ENCODE measurements around the gene CDV3. TPM values are rescaled to one million over a fixed set of nuclear protein-coding genes. Genes with fewer than 3 reads are reported as not detected.
A peak's percentile ranks its signal among the peaks of the same experiment; 100 is the strongest.

Gene CDV3
- total RNA-seq, 2 experiments from 2014 or later = 195 TPM

DNA sequence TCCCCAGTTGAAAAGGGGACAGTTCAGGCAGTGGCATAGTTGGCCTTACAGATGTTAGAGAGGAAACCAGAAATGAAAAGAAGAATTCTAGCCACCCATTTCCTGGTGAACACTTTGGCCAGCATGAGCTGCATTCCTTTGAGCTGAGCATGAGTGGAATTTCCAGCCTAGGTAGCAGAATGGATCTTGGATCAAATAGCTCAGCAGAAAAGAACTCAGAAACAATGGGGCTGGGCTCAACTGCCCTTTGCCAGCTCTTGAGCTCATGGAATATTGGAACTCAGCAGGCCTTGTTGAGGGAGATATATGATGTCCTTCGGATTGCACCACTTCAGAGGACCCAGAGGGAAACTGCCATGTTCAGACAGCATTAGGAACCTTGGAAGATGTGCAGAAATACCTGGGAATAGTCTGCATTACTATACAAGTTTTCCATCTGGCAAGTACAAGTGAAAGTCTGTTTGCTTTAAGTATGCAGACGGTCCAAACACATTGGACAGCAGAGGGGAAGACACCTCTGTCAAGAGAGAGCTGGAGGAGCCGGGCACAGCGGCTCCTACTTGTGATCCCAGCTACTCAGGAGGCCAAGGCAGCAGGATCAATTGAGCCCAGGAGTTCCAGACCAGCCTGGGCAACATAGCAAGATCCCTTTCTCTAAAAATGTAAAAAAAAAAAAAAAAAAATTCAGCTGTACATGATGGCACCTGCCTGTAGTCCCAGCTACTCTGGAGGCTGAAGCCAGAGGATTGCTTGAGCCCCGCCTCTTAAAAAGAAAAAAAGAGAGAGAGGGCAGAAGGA lies 3.1 kb upstream of the CDV3 start:
- Mint-ChIP-seq H3K36me3 (ENCODE audit: low read depth) (peaks cover 9% of the 10 kb centered on the region), H3K9me3 (ENCODE audit: insufficient read depth) (no peaks in the 10 kb centered on the region), H3K27me3 (ENCODE audit: low read depth) (no peaks in the 10 kb centered on the region), H3K27ac (peak overlapping the region; percentile 37), H3K4me1 (ENCODE audit: low read depth) (peaks cover 27% of the 10 kb centered on the region), H3K4me3 (no peak overlapping the region)
- DNase-seq = no peak
- ATAC-seq = no peak
- POLR2A ChIA-PET = interaction anchor here (0.9 to 1.2 kb wide), 2 partner anchors 65 to 90 kb away, joined by 3 read pairs; no protein-coding TSS in a partner anchor
- CTCF ChIA-PET = interaction anchor here (1.4 to 8.4 kb wide), 2 partner anchors 80 to 147 kb away, joined by 3 to 102 read pairs; no protein-coding TSS in a partner anchor

- Mint-ChIP-seq H3K36me3 (ENCODE audit: low read depth) (peaks cover 14% of the 10 kb centered on the region), H3K27me3 (ENCODE audit: low read depth) (no peaks in the 10 kb centered on the region)
- POLR2A ChIA-PET = interaction anchor here (3.0 kb wide), 1 partner anchor 64 kb away, joined by 19 read pairs; no protein-coding TSS in a partner anchor
Observed at GRCh38 chr3:133570937-133571320, 2.6 kb upstream of the CDV3 start.

DNA sequence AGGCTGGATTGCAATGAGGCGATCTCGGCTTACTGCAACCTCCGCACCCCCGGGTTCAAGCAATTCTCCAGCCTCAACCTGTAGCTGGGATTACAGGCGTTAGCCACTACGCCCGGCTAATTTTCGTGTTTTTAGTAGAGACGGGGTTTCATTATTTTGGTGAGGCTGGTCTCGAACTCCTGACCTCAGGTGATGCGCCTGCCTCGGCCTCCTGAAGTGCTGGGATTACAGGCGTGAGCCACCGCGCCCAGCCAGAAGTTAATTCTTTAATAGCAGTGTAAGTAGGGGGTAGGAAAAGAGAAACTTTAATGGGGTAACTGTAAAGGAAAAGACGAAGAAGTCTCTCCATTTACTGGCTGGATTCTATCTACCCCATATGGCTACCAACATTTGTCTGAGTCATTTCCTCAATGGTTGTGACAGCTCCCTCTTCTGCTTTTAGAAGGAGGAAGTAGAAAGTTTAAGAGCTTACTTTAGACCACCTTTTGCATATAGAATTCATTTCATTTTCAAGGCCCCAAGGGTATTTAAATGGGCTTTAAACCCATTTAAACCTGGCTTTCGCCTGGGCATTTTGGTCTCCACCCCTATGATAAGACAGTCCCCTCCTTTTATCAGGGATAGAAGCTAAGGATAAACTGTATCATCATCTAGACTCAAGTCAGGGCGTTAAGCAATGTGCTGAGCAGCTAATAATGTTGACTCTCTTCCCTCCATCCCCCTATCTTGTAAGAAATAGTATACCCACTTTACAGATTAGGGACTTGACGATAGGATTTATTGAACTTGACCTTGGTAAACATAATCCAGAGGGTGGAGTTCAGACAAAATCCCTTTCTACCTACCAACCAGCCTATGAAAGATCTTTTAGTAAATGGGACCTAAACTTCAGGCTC lies 1.1 kb upstream of the CDV3 start:
- ChIA-PET POLR2A (interaction anchor here (0.6 to 9.1 kb wide), 20 partner anchors 10 to 849 kb away, joined by 3 to 95 read pairs (median 5); partner anchors contain the start of gene TOPBP1), CTCF (interaction anchor here (0.6 to 8.4 kb wide), 20 partner anchors 9 to 846 kb away, joined by 3 to 102 read pairs (median 4); no protein-coding TSS in a partner anchor)
- DNase-seq (peak; percentile 30), ATAC-seq (no peak)
- H3K9me3 Mint-ChIP-seq (ENCODE audit: insufficient read depth) = no peaks in the 10 kb centered on the region
- peak overlapping the region; percentile 82 for H3K4me3 Mint-ChIP-seq
- peaks cover 43% of the 10 kb centered on the region for H3K4me1 Mint-ChIP-seq (ENCODE audit: low read depth)
- no peaks in the 10 kb centered on the region for H3K27me3 Mint-ChIP-seq (ENCODE audit: low read depth)
- peaks cover 27% of the 10 kb centered on the region for H3K36me3 Mint-ChIP-seq (ENCODE audit: low read depth)
- peak overlapping the region; percentile 99 for H3K27ac Mint-ChIP-seq

More at GRCh38 chr3:133570937-133571320, 2.6 kb upstream of the CDV3 start:
- ATAC-seq (no peak), DNase-seq (no peak)
- Mint-ChIP-seq H3K27ac (peak overlapping the region; percentile 37), H3K4me3 (no peak overlapping the region), H3K4me1 (ENCODE audit: low read depth) (peaks cover 30% of the 10 kb centered on the region), H3K9me3 (ENCODE audit: insufficient read depth) (no peaks in the 10 kb centered on the region)
- CTCF ChIA-PET = interaction anchor here (8.4 kb wide), 1 partner anchor 81 kb away, joined by 102 read pairs; no protein-coding TSS in a partner anchor

DNA sequence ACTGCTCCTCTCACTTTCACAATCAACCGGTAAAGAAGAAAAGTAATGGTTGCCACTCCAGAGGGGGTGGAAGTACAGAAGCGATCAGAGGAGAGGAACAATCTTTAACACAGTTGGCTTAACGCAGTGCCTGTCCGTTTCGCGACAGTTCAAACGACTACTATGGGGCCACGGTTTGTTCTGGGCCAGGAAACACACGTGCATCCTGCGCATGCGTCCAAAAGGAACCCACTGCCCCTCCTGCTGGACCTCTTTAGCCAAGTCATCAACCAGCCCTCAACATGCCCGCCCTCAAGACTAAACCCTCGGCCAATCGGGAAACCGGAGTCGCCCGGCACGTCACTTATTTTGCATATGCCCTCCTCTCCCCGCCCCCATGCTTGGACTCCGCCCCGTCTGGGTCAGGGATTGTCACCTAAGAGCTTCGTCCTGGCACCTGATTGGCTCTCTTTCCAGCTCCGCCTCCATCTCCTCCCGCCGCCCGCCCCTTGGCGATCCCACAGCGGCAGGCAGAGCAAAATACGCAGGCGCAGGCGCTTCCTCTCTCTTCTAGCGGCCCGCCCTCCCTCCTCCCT lies 345 bp upstream of the CDV3 start:
- peaks cover 50% of the 10 kb centered on the region for H3K4me1 Mint-ChIP-seq (ENCODE audit: low read depth)
- DNase-seq (peak; percentile 100), ATAC-seq (peak; percentile 86)
- H3K4me3 Mint-ChIP-seq = peak overlapping the region; percentile 82
- no peaks in the 10 kb centered on the region for H3K27me3 Mint-ChIP-seq (ENCODE audit: low read depth)
- CTCF ChIA-PET = interaction anchor here (0.7 to 8.4 kb wide), 19 partner anchors 9 to 135 kb away, joined by 3 to 102 read pairs (median 4); no protein-coding TSS in a partner anchor
- H3K9me3 Mint-ChIP-seq (ENCODE audit: insufficient read depth) = no peaks in the 10 kb centered on the region
- peak overlapping the region; percentile 99 for H3K27ac Mint-ChIP-seq
- POLR2A ChIA-PET = interaction anchor here (0.7 to 9.1 kb wide), 15 partner anchors 11 to 131 kb away, joined by 3 to 95 read pairs (median 8); partner anchors contain the start of gene TOPBP1
- H3K36me3 Mint-ChIP-seq (ENCODE audit: low read depth) = peaks cover 33% of the 10 kb centered on the region

DNA sequence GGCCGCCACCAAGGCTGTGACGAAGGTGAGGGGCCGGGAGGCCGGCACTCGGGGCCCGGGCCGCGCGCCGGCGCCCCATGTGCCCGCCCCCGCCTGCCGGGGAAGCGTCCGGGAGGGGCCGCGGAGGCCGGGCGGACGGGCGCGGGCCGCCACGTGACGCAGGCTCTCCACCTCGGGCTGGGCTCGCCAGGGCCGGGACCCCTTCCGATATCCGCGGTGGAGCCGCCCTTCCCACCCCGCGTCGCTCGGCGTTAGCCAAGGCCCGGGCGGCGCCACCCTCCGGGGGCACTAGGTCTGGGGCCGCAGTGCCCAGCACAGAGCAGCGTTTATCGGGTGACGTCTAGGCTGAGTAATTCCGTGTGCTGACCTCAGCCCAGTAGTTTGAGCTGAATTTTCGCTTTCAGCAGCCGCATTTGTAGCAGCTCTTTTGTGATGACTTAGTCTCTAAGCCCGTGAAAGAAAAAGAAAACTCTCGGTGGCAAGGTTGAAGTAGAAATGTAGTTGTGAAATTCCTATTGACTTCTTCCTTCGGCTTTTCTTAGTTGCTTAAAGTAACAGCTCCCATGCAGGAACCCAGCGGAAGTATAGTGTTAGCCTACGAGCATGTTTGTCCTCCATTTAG lies 885 bp downstream of the CDV3 start:
- Mint-ChIP-seq H3K4me1 (ENCODE audit: low read depth) (peaks cover 63% of the 10 kb centered on the region), H3K27ac (peak overlapping the region; percentile 99), H3K4me3 (peak overlapping the region; percentile 99), H3K36me3 (ENCODE audit: low read depth) (peaks cover 45% of the 10 kb centered on the region), H3K9me3 (ENCODE audit: insufficient read depth) (no peaks in the 10 kb centered on the region), H3K27me3 (ENCODE audit: low read depth) (no peaks in the 10 kb centered on the region)
- POLR2A ChIA-PET = interaction anchor here (0.6 to 9.1 kb wide), 13 partner anchors 12 to 148 kb away, joined by 3 to 95 read pairs (median 6); partner anchors contain the start of gene TOPBP1
- ATAC-seq = peak; percentile 29
- DNase-seq = peak; percentile 73
- CTCF ChIA-PET = interaction anchor here (0.7 to 8.4 kb wide), 14 partner anchors 21 to 848 kb away, joined by 3 to 102 read pairs (median 4); no protein-coding TSS in a partner anchor

- POLR2A ChIA-PET = interaction anchor here (0.6 to 9.1 kb wide), 11 partner anchors 20 to 149 kb away, joined by 3 to 95 read pairs (median 6); partner anchors contain the start of gene TOPBP1
- H3K4me3 Mint-ChIP-seq = peak overlapping the region; percentile 99
- no peaks in the 10 kb centered on the region for H3K27me3 Mint-ChIP-seq (ENCODE audit: low read depth)
- H3K4me1 Mint-ChIP-seq (ENCODE audit: low read depth) = peaks cover 60% of the 10 kb centered on the region
- ATAC-seq (no peak), DNase-seq (no peak)
- H3K36me3 Mint-ChIP-seq (ENCODE audit: low read depth) = peaks cover 49% of the 10 kb centered on the region
- no peaks in the 10 kb centered on the region for H3K9me3 Mint-ChIP-seq (ENCODE audit: insufficient read depth)
- peak overlapping the region; percentile 99 for H3K27ac Mint-ChIP-seq
- CTCF ChIA-PET = interaction anchor here (0.7 to 8.4 kb wide), 16 partner anchors 21 to 849 kb away, joined by 3 to 102 read pairs (median 4); partner anchors contain the start of gene TOPBP1
Observed at GRCh38 chr3:133575086-133575485, 1.6 kb downstream of the CDV3 start.

- H3K27me3 Mint-ChIP-seq (ENCODE audit: low read depth) = no peaks in the 10 kb centered on the region
- POLR2A ChIA-PET = interaction anchor here (0.6 to 9.1 kb wide), 2 partner anchors 15 to 85 kb away, joined by 3 to 95 read pairs; no protein-coding TSS in a partner anchor
- no peak for ATAC-seq
- no peaks in the 10 kb centered on the region for H3K9me3 Mint-ChIP-seq (ENCODE audit: insufficient read depth)
- H3K36me3 Mint-ChIP-seq (ENCODE audit: low read depth) = peaks cover 52% of the 10 kb centered on the region
- DNase-seq = no peak
- H3K27ac Mint-ChIP-seq = peak overlapping the region; percentile 70
- peaks cover 56% of the 10 kb centered on the region for H3K4me1 Mint-ChIP-seq (ENCODE audit: low read depth)
- peak overlapping the region; percentile 99 for H3K4me3 Mint-ChIP-seq
- CTCF ChIA-PET = interaction anchor here (0.6 to 8.4 kb wide), 6 partner anchors 12 to 850 kb away, joined by 3 to 102 read pairs (median 4); partner anchors contain the start of gene TOPBP1
Observed at GRCh38 chr3:133576169-133576568, 2.7 kb downstream of the CDV3 start.

DNA sequence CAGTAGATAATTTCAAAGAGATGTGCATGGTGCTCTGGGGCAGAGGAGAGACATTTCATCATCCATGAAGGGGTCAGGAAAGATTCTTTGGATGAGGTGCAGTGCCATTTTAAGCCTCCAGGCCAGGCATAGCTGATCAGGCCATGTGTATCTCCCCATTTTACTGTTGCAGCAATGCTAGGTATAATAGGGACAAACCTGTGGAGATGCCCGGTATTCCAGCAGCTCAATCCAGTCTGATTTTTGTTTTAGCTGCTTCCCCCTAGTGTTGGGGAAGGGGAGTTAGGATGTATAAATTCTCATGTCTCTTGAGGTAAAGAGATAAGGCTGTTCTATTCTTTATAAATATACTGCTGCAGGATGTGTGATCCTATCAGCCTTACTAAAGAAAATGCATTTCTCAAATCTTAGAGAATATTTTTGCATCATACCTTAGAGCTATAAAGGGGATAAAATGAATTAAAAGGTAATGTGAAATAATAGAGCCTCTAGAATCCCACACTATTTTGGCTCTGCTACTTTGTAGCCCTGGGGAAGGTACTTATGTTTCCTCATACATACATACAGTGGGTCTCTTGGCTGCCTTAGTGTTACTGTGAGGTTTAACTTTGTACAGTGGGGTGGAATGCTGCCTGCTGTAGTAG lies 5.2 kb downstream of the CDV3 start:
- Mint-ChIP-seq H3K27ac (peak overlapping the region; percentile 74), H3K27me3 (ENCODE audit: low read depth) (no peaks in the 10 kb centered on the region), H3K4me3 (peak overlapping the region; percentile 68), H3K36me3 (ENCODE audit: low read depth) (peaks cover 72% of the 10 kb centered on the region), H3K4me1 (ENCODE audit: low read depth) (peaks cover 47% of the 10 kb centered on the region), H3K9me3 (ENCODE audit: insufficient read depth) (no peaks in the 10 kb centered on the region)
- CTCF ChIA-PET = interaction anchor here (0.7 to 5.4 kb wide), 27 partner anchors 9 to 852 kb away, joined by 3 to 66 read pairs (median 4); no protein-coding TSS in a partner anchor
- ATAC-seq (no peak), DNase-seq (no peak)
- POLR2A ChIA-PET = interaction anchor here (0.6 to 9.1 kb wide), 7 partner anchors 10 to 137 kb away, joined by 3 to 95 read pairs (median 4); no protein-coding TSS in a partner anchor

DNA sequence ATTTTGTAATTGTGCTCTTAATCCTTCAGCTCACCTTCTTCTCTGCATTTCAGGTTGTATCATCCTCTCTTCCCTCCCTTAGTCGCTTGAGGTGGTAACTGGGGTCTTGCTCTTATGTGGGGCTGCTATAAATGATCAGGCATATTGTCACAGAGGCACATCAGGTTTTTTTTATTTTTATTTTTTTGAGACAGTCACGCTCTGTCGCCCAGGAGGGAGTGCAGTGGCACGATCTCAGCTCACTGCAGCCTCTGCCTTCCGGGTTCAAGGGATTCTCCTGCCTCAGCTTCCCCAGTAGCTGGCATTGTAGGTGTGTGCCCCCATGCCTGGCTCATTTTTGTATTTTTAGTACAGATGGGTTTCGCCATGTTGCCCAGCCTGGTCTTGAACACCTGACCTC lies 9.9 kb downstream of the CDV3 start:
- Mint-ChIP-seq H3K9me3 (ENCODE audit: insufficient read depth) (no peaks in the 10 kb centered on the region), H3K4me3 (no peak overlapping the region), H3K4me1 (ENCODE audit: low read depth) (peaks cover 22% of the 10 kb centered on the region), H3K36me3 (ENCODE audit: low read depth) (peaks cover 70% of the 10 kb centered on the region), H3K27me3 (ENCODE audit: low read depth) (no peaks in the 10 kb centered on the region), H3K27ac (no peak overlapping the region)
- DNase-seq (no peak), ATAC-seq (no peak)
- ChIA-PET CTCF (no interaction called here), POLR2A (no interaction called here)

- no peaks in the 10 kb centered on the region for H3K9me3 Mint-ChIP-seq (ENCODE audit: insufficient read depth)
- no peak for DNase-seq
- H3K4me1 Mint-ChIP-seq (ENCODE audit: low read depth) = peaks cover 3% of the 10 kb centered on the region
- no peak overlapping the region for H3K27ac Mint-ChIP-seq
- H3K4me3 Mint-ChIP-seq = no peak overlapping the region
- ChIA-PET CTCF (interaction anchor here (0.6 to 1.0 kb wide), 5 partner anchors 10 to 123 kb away, joined by 3 to 4 read pairs (median 3); no protein-coding TSS in a partner anchor), POLR2A (interaction anchor here (1.5 kb wide), 1 partner anchor 10 kb away, joined by 3 read pairs; no protein-coding TSS in a partner anchor)
- no peak for ATAC-seq
- H3K27me3 Mint-ChIP-seq (ENCODE audit: low read depth) = no peaks in the 10 kb centered on the region
- peaks cover 54% of the 10 kb centered on the region for H3K36me3 Mint-ChIP-seq (ENCODE audit: low read depth)
Observed at GRCh38 chr3:133588035-133588434, 14.5 kb downstream of the CDV3 start.
